ENCODE results near the gene SPTBN2. TPM values are rescaled to one million over a fixed set of nuclear protein-coding genes. Genes with fewer than 3 reads are reported as not detected.

The SPTBN2 gene
- under 1 TPM; 0.81 to 0.92 (median 0.82) TPM for total RNA-seq

GRCh38 chr11:66728693-66729385 lies at the start of gene SPTBN2:
Gene SPTBN2 (minus strand): TSS chr11:66729216. CDS start chr11:66721240, 7,976 bp downstream.
- Mint-ChIP-seq H3K27me3 (ENCODE audit: low read depth) (peaks cover 57% of the 10 kb centered on the region), H3K4me1 (ENCODE audit: low read depth) (peaks cover 16% of the 10 kb centered on the region), H3K36me3 (ENCODE audit: insufficient read depth) (no peaks in the 10 kb centered on the region), H3K4me3 (peak within 1 kb of the TSS; percentile 83), H3K9me3 (no peaks in the 10 kb centered on the region)
- ATAC-seq (no peak), DNase-seq (no peak)

GRCh38 chr11:66768818-66769217 lies 39.8 kb upstream of the SPTBN2 start:
- ATAC-seq (no peak), DNase-seq (no peak)
- Mint-ChIP-seq H3K36me3 (ENCODE audit: insufficient read depth) (peaks cover 3% of the 10 kb centered on the region), H3K27me3 (ENCODE audit: low read depth) (no peaks in the 10 kb centered on the region), H3K4me1 (ENCODE audit: low read depth) (no peaks in the 10 kb centered on the region), H3K9me3 (no peaks in the 10 kb centered on the region), H3K4me3 (no peak overlapping the region)

- Mint-ChIP-seq H3K36me3 (ENCODE audit: insufficient read depth) (peaks cover 1% of the 10 kb centered on the region), H3K27me3 (ENCODE audit: low read depth) (no peaks in the 10 kb centered on the region), H3K4me1 (ENCODE audit: low read depth) (no peaks in the 10 kb centered on the region), H3K4me3 (no peak overlapping the region), H3K9me3 (no peaks in the 10 kb centered on the region)
- no peak for DNase-seq
- ATAC-seq: no peak
Observed at GRCh38 chr11:66768088-66768521, 39.1 kb upstream of the SPTBN2 start.

- ATAC-seq (no peak), DNase-seq (no peak)
- H3K4me1 Mint-ChIP-seq (ENCODE audit: low read depth): no peaks in the 10 kb centered on the region
- peaks cover 1% of the 10 kb centered on the region for H3K36me3 Mint-ChIP-seq (ENCODE audit: insufficient read depth)
- H3K27me3 Mint-ChIP-seq (ENCODE audit: low read depth): no peaks in the 10 kb centered on the region
- H3K4me3 Mint-ChIP-seq: no peak overlapping the region
- H3K9me3 Mint-ChIP-seq: no peaks in the 10 kb centered on the region
Observed at GRCh38 chr11:66767666-66768065, 38.6 kb upstream of the SPTBN2 start.

GRCh38 chr11:66766681-66767080 lies 37.7 kb upstream of the SPTBN2 start:
- no peak for ATAC-seq
- peaks cover 1% of the 10 kb centered on the region for H3K36me3 Mint-ChIP-seq (ENCODE audit: insufficient read depth)

GRCh38 chr11:66762088-66762487 lies 33.1 kb upstream of the SPTBN2 start:
- Mint-ChIP-seq H3K4me1 (ENCODE audit: low read depth) (no peaks in the 10 kb centered on the region), H3K27me3 (ENCODE audit: low read depth) (no peaks in the 10 kb centered on the region), H3K36me3 (ENCODE audit: insufficient read depth) (no peaks in the 10 kb centered on the region)

More at GRCh38 chr11:66766681-66767080, 37.7 kb upstream of the SPTBN2 start:
- no peaks in the 10 kb centered on the region for H3K4me1 Mint-ChIP-seq (ENCODE audit: low read depth)
- no peaks in the 10 kb centered on the region for H3K27me3 Mint-ChIP-seq (ENCODE audit: low read depth)
- no peaks in the 10 kb centered on the region for H3K9me3 Mint-ChIP-seq
- DNase-seq: no peak
- no peak overlapping the region for H3K4me3 Mint-ChIP-seq

GRCh38 chr11:66752148-66752547 lies 23.1 kb upstream of the SPTBN2 start:
- H3K9me3 Mint-ChIP-seq: no peaks in the 10 kb centered on the region
- H3K4me3 Mint-ChIP-seq: no peak overlapping the region
- no peaks in the 10 kb centered on the region for H3K4me1 Mint-ChIP-seq (ENCODE audit: low read depth)
- no peaks in the 10 kb centered on the region for H3K27me3 Mint-ChIP-seq (ENCODE audit: low read depth)
- H3K36me3 Mint-ChIP-seq (ENCODE audit: insufficient read depth): no peaks in the 10 kb centered on the region
- no peak for ATAC-seq
- no peak for DNase-seq

More at GRCh38 chr11:66762088-66762487, 33.1 kb upstream of the SPTBN2 start:
- ATAC-seq (no peak), DNase-seq (no peak)
- Mint-ChIP-seq H3K9me3 (no peaks in the 10 kb centered on the region), H3K4me3 (no peak overlapping the region)

GRCh38 chr11:66749091-66749490 lies 20.1 kb upstream of the SPTBN2 start:
- H3K36me3 Mint-ChIP-seq (ENCODE audit: insufficient read depth): no peaks in the 10 kb centered on the region
- no peak for ATAC-seq
- no peak for DNase-seq
- peaks cover 5% of the 10 kb centered on the region for H3K4me1 Mint-ChIP-seq (ENCODE audit: low read depth)
- no peaks in the 10 kb centered on the region for H3K27me3 Mint-ChIP-seq (ENCODE audit: low read depth)
- no peaks in the 10 kb centered on the region for H3K9me3 Mint-ChIP-seq
- no peak overlapping the region for H3K4me3 Mint-ChIP-seq

GRCh38 chr11:66747480-66747879 lies 18.5 kb upstream of the SPTBN2 start:
- ATAC-seq (no peak), DNase-seq (no peak)
- no peaks in the 10 kb centered on the region for H3K9me3 Mint-ChIP-seq
- H3K27me3 Mint-ChIP-seq (ENCODE audit: low read depth): no peaks in the 10 kb centered on the region
- no peaks in the 10 kb centered on the region for H3K36me3 Mint-ChIP-seq (ENCODE audit: insufficient read depth)
- H3K4me3 Mint-ChIP-seq: no peak overlapping the region
- peaks cover 5% of the 10 kb centered on the region for H3K4me1 Mint-ChIP-seq (ENCODE audit: low read depth)

- H3K4me1 Mint-ChIP-seq (ENCODE audit: low read depth): peaks cover 5% of the 10 kb centered on the region
- no peaks in the 10 kb centered on the region for H3K36me3 Mint-ChIP-seq (ENCODE audit: insufficient read depth)
- peak overlapping the region; percentile 90 for H3K4me3 Mint-ChIP-seq
- peak; percentile 45 to 47 for ATAC-seq
- peak; percentile 28 for DNase-seq
- no peaks in the 10 kb centered on the region for H3K27me3 Mint-ChIP-seq (ENCODE audit: low read depth)
- H3K9me3 Mint-ChIP-seq: peaks cover 5% of the 10 kb centered on the region
Observed at GRCh38 chr11:66745356-66746235, 16.6 kb upstream of the SPTBN2 start.

GRCh38 chr11:66744485-66745355 lies 15.7 kb upstream of the SPTBN2 start:
- peak; percentile 88 for DNase-seq
- Mint-ChIP-seq H3K9me3 (peaks cover 5% of the 10 kb centered on the region), H3K4me1 (ENCODE audit: low read depth) (peaks cover 5% of the 10 kb centered on the region), H3K36me3 (ENCODE audit: insufficient read depth) (no peaks in the 10 kb centered on the region), H3K27me3 (ENCODE audit: low read depth) (no peaks in the 10 kb centered on the region), H3K4me3 (peak overlapping the region; percentile 90)
- peak; percentile 88 to 92 for ATAC-seq

- Mint-ChIP-seq H3K4me1 (ENCODE audit: low read depth) (peaks cover 5% of the 10 kb centered on the region), H3K27me3 (ENCODE audit: low read depth) (no peaks in the 10 kb centered on the region), H3K4me3 (peak overlapping the region; percentile 90), H3K9me3 (peaks cover 5% of the 10 kb centered on the region), H3K36me3 (ENCODE audit: insufficient read depth) (no peaks in the 10 kb centered on the region)
- DNase-seq (no peak), ATAC-seq (no peak)
Observed at GRCh38 chr11:66743271-66743968, 14.4 kb upstream of the SPTBN2 start.

GRCh38 chr11:66741153-66741552 lies 12.1 kb upstream of the SPTBN2 start:
- no peaks in the 10 kb centered on the region for H3K36me3 Mint-ChIP-seq (ENCODE audit: insufficient read depth)
- peaks cover 5% of the 10 kb centered on the region for H3K9me3 Mint-ChIP-seq
- DNase-seq: no peak
- ATAC-seq: no peak
- no peak overlapping the region for H3K4me3 Mint-ChIP-seq
- peaks cover 5% of the 10 kb centered on the region for H3K4me1 Mint-ChIP-seq (ENCODE audit: low read depth)
- H3K27me3 Mint-ChIP-seq (ENCODE audit: low read depth): no peaks in the 10 kb centered on the region
